ENCODE measurements around the gene BIRC6. TPM values are rescaled to one million over a fixed set of nuclear protein-coding genes. Genes with fewer than 3 reads are reported as not detected.

BIRC6 gene
- total RNA-seq, 1 experiment from 2014 or later: 59.0 TPM

Other genes with a start within 250 kb of the BIRC6 start
- 25.1 and 30.6 TPM in 2 replicates for gene SLC30A6, start 191.2 kb upstream of the BIRC6 start, total RNA-seq (2014; rRNA removed)
- gene NLRC4, start 92.1 kb upstream of the BIRC6 start, total RNA-seq (2014; rRNA removed): not detected in 2 replicates
- 12.6 and 27.6 TPM in 2 replicates for gene YIPF4, start 79.1 kb upstream of the BIRC6 start, total RNA-seq (2014; rRNA removed)

All from LHCN-M2 (cell line).